H1 (cell line): ENCODE data around the gene NAIF1. TPM values are rescaled to one million over a fixed set of nuclear protein-coding genes. Genes with fewer than 3 reads are reported as not detected.

Experiments used
- CTCF ChIA-PET: fragments of 300-600 bp; sonication (Branson Sonifier 250); formaldehyde crosslinking; loops from one replicate; lab custom pipeline; 2021; ENCODE audit not compliant: partially characterized antibody; lab: Charles Lee
- POLR2A ChIA-PET: fragments of 300-600 bp; sonication (Branson Sonifier 250); formaldehyde crosslinking; loops from one replicate; lab custom pipeline; 2021; ENCODE audit warnings: inconsistent platforms; ENCODE audit not compliant: partially characterized antibody; lab: Charles Lee
- DNase-seq, 2 experiments: peaks; one replicate each; pipeline versions ENCODE4 v3.0.0 to v3.0.0-alpha.2; 2010 to 2022; ENCODE audit warnings: low spot score in 2 of 2, low read depth in 1 of 2, mixed read lengths in 1 of 2
- FAIRE-seq: peaks from 2 replicates; lab custom pipeline; 2011; peaks lifted over from hg19 to GRCh38; lab: Jason Lieb, UNC
- H2AFZ ChIP-seq: 2 replicates; pipeline ENCODE4 v1.8.1; 2012; ENCODE audit warnings: low read length, inconsistent platforms
- H2AK5ac ChIP-seq: 2 replicates; pipeline ENCODE4 v1.6.1; 2013; ENCODE audit warnings: low read depth, low read length
- H2BK120ac ChIP-seq: replicated peaks from 2 replicates; pipeline ENCODE3; 2013; ENCODE audit warnings: low read depth, low read length, inconsistent platforms
- H2BK12ac ChIP-seq: 2 replicates; pipeline ENCODE4 v1.6.1; 2013; ENCODE audit warnings: low read depth, low read length
- H2BK15ac ChIP-seq: 2 replicates; pipeline ENCODE4 v1.6.1; 2013; ENCODE audit warnings: low read length
- H2BK20ac ChIP-seq: 2 replicates; pipeline ENCODE4 v1.6.1; 2013; ENCODE audit warnings: low read length
- H2BK5ac ChIP-seq: 2 replicates; pipeline ENCODE4 v1.6.1; 2013; ENCODE audit warnings: low read depth, low read length
- H3K14ac ChIP-seq: 2 replicates; pipeline ENCODE4 v1.6.1; 2013; ENCODE audit warnings: inconsistent platforms; ENCODE audit not compliant: insufficient read length
- H3K18ac ChIP-seq: 2 replicates; pipeline ENCODE4 v1.6.1; 2013; ENCODE audit warnings: low read length; ENCODE audit errors: extremely low read depth
- H3K23ac ChIP-seq: 2 replicates; pipeline ENCODE4 v1.6.1; 2013; ENCODE audit warnings: inconsistent platforms; ENCODE audit not compliant: insufficient read length
- H3K23me2 ChIP-seq: 2 replicates; pipeline ENCODE4 v1.6.1; 2013; ENCODE audit warnings: low read depth, low read length
- H3K27ac ChIP-seq: 2 replicates; pipeline ENCODE4 v1.6.1; 2011; ENCODE audit warnings: low read depth, low read length, inconsistent platforms
- H3K27me3 ChIP-seq, 4 experiments: replicated peaks in 1 of 4; 1 replicate in 1 of 4; 2 replicates in 3 of 4; pipeline versions ENCODE4 v1.6.1 to v1.8.1; 2011 to 2013; ENCODE audit warnings: low read length in 3 of 4, mild to moderate bottlenecking in 3 of 4, inconsistent platforms in 2 of 4, mixed read lengths in 2 of 4, moderate library complexity in 1 of 4; ENCODE audit not compliant: control insufficient read depth in 3 of 4, insufficient read depth in 3 of 4; ENCODE audit errors: extremely low read depth in 1 of 4
- H3K36me3 ChIP-seq, 4 experiments: 2 replicates each; pipeline versions ENCODE4 v1.6.1 to v1.8.1; 2011 to 2013; ENCODE audit warnings: mild to moderate bottlenecking in 4 of 4, low read length in 3 of 4, moderate library complexity in 2 of 4, control low read depth in 1 of 4, inconsistent platforms in 1 of 4; ENCODE audit not compliant: insufficient read depth in 4 of 4, control insufficient read depth in 2 of 4
- H3K4ac ChIP-seq: replicated peaks from 2 replicates; pipeline ENCODE3; 2013; ENCODE audit warnings: low read length, low read depth, mixed read lengths, inconsistent platforms; ENCODE audit not compliant: insufficient read length
- H3K4me1 ChIP-seq, 4 experiments: replicated peaks in 1 of 4; 1 replicate in 1 of 4; 2 replicates in 3 of 4; pipeline versions ENCODE4 v1.6.1 to v1.8.1; 2011 to 2013; ENCODE audit warnings: low read length in 3 of 4, inconsistent platforms in 2 of 4, mixed read lengths in 1 of 4; ENCODE audit not compliant: insufficient read depth in 4 of 4, control insufficient read depth in 3 of 4
- H3K4me2 ChIP-seq, 2 experiments: 2 replicates each; pipeline versions ENCODE4 v1.6.1 to v1.8.1; 2011 to 2013; ENCODE audit warnings: low read depth in 2 of 2, low read length in 2 of 2, control low read depth in 1 of 2, inconsistent platforms in 1 of 2, mild to moderate bottlenecking in 1 of 2; ENCODE audit not compliant: insufficient read depth in 1 of 2
- H3K4me3 ChIP-seq, 4 experiments: fragments of 200-600, 300-600 bp in 1 of 4; sonication (generic), shearing (Covaris generic), sonication (Bioruptor Twin) in 1 of 4; 2 replicates each; pipeline versions ENCODE4 v1.5.1 to v1.8.1; 2011 to 2016; ENCODE audit warnings: low read length in 4 of 4, low read depth in 3 of 4, control low read depth in 2 of 4, inconsistent platforms in 2 of 4, mild to moderate bottlenecking in 2 of 4, mixed read lengths in 1 of 4, moderate library complexity in 1 of 4; ENCODE audit not compliant: insufficient read depth in 2 of 4; ENCODE audit errors: extremely low read depth in 1 of 4
- H3K56ac ChIP-seq: replicated peaks from 2 replicates; pipeline ENCODE3; 2013; ENCODE audit warnings: low read depth, mild to moderate bottlenecking, mixed read lengths, low read length, inconsistent platforms; ENCODE audit not compliant: insufficient read length
- H3K79me1 ChIP-seq: 2 replicates; pipeline ENCODE4 v1.6.1; 2013; ENCODE audit warnings: low read depth, low read length, control low read depth
- H3K79me2 ChIP-seq, 2 experiments: 2 replicates each; pipeline versions ENCODE4 v1.6.1 to v1.8.1; 2012 to 2013; ENCODE audit warnings: low read length in 2 of 2, mild to moderate bottlenecking in 2 of 2, inconsistent platforms in 1 of 2; ENCODE audit not compliant: insufficient read depth in 2 of 2, control insufficient read depth in 1 of 2
- H3K9ac ChIP-seq, 4 experiments: replicated peaks in 1 of 4; 1 replicate in 1 of 4; 2 replicates in 3 of 4; pipeline versions ENCODE4 v1.6.1 to v1.8.1; 2011 to 2013; ENCODE audit warnings: low read depth in 3 of 4, low read length in 3 of 4, control low read depth in 2 of 4, mild to moderate bottlenecking in 2 of 4, moderate library complexity in 2 of 4, inconsistent platforms in 1 of 4; ENCODE audit errors: extremely low read depth in 1 of 4
- H3K9me3 ChIP-seq, 2 experiments: 2 replicates each; pipeline versions ENCODE4 v1.6.1 to v1.8.1; 2012 to 2013; ENCODE audit warnings: mild to moderate bottlenecking in 2 of 2, moderate library complexity in 2 of 2, control low read depth in 1 of 2, inconsistent platforms in 1 of 2, low read depth in 1 of 2, low read length in 1 of 2, mixed read lengths in 1 of 2; ENCODE audit not compliant: insufficient read depth in 2 of 2
- H4K20me1 ChIP-seq, 2 experiments: replicated peaks in 1 of 2; 2 replicates each; pipeline versions ENCODE3 to v1.8.1; 2011 to 2013; ENCODE audit warnings: inconsistent platforms in 2 of 2, low read length in 2 of 2, mild to moderate bottlenecking in 1 of 2; ENCODE audit not compliant: insufficient read depth in 2 of 2, control insufficient read depth in 1 of 2
- H4K5ac ChIP-seq: 2 replicates; pipeline ENCODE4 v1.6.1; 2013; ENCODE audit warnings: low read length, low read depth, mixed read lengths, inconsistent platforms; ENCODE audit not compliant: insufficient read length
- H4K8ac ChIP-seq: 2 replicates; pipeline ENCODE4 v1.8.0; 2013; ENCODE audit warnings: mild to moderate bottlenecking, moderate library complexity, low read length, inconsistent platforms; ENCODE audit not compliant: insufficient read depth; ENCODE audit errors: extremely low read depth
- H4K91ac ChIP-seq: replicated peaks from 2 replicates; pipeline ENCODE3; 2013; ENCODE audit warnings: low read length, mixed read lengths, inconsistent platforms; ENCODE audit not compliant: insufficient read length
- CREB1 ChIP-seq: IDR thresholded peaks from 2 replicates; pipeline ENCODE4 v1.6.1; 2012; ENCODE audit warnings: inconsistent platforms
- NRF1 ChIP-seq: IDR thresholded peaks from 2 replicates; pipeline ENCODE4 v1.6.1; 2011; ENCODE audit warnings: mild to moderate bottlenecking, low read depth, low read length, improper control_type of control experiment
- WGBS, 2 experiments: shearing (Covaris generic) in 1 of 2; methylation state at CpG; one replicate each; pipeline versions ENCODE4 v1.1.6 to v1.1.7; 2013 to 2015; ENCODE audit warnings: low lambda C conversion rate in 2 of 2, mixed read lengths in 2 of 2, inconsistent platforms in 1 of 2, low coverage in 1 of 2, missing lambda C conversion rate in 1 of 2; ENCODE audit not compliant: insufficient replicate concordance in 2 of 2, insufficient coverage in 1 of 2, insufficient read length in 1 of 2; ENCODE audit errors: extremely low coverage in 1 of 2, missing lambda C conversion rate in 1 of 2; 5-methylcytosine and 5-hydroxymethylcytosine counted together
- polyA plus RNA-seq, 7 experiments: library from polyadenylated mRNA; depleted of rRNA in 3 of 7; stranded (reverse) in 5 of 7; unstranded in 2 of 7; fragments of >200 nt in 5 of 7; fragments of 200-250 nt in 2 of 7; gene quantifications; 1 replicate in 5 of 7; 2 replicates in 1 of 7; 4 replicates in 1 of 7; pipeline versions ENCODE4 v1.2.1 to v1.2.3, GENCODE V29; 2011 to 2013; ENCODE audit warnings: missing spikeins in 2 of 7, mixed read lengths in 2 of 7
- total RNA-seq: library from RNA; stranded (reverse); fragmentation: NEBNext Ultra II Directional; extraction: Animal tissue kit (Norgen Biotek cat#: 25700); gene quantifications from 2 replicates; pipeline ENCODE4 v1.2.1, GENCODE V29; 2021

Gene NAIF1
- total and polyA plus RNA-seq, 2 of the 8 experiments (the other 6 are each of a cell fraction or from before 2014, with no cell fraction given) = 8.7 to 9.0 TPM

GRCh38 chr9:128089299-128089698 is 22.2 kb upstream of the NAIF1 start:
- H3K79me2 ChIP-seq = peaks cover 0 to 21% of the 10 kb centered on the region in 2 experiments; a peak in 2 of 4 replicates
- TF ChIP-seq CREB1 = no peak
- TF ChIP-seq NRF1 = no peak

More at GRCh38 chr9:128089299-128089698, 22.2 kb upstream of the NAIF1 start:
- Histone ChIP-seq H4K20me1 (peaks cover 2 to 4% of the 10 kb centered on the region in 2 experiments), H3K9me3 (no peaks in the 10 kb centered on the region), H3K23ac (no peak overlapping the region), H2BK120ac (no peak overlapping the region), H3K4me1 (peaks cover 0 to 5% (median 2%) of the 10 kb centered on the region in 4 experiments; a peak in 3 of 7 replicates), H3K36me3 (no peaks in the 10 kb centered on the region), H3K4me3 (no peak overlapping the region), H2AFZ (no peak overlapping the region), H4K5ac (no peak overlapping the region), H3K27ac (no peak overlapping the region), H3K4ac (no peak overlapping the region), H2BK12ac (no peak overlapping the region), H3K27me3 (no peaks in the 10 kb centered on the region), H3K23me2 (no peaks in the 10 kb centered on the region), H2BK5ac (no peak overlapping the region), H2AK5ac (no peak overlapping the region), H3K18ac (no peak overlapping the region), H3K79me1 (peaks cover 6% of the 10 kb centered on the region), H4K8ac (no peak overlapping the region), H3K14ac (no peak overlapping the region), H3K56ac (no peak overlapping the region), H3K4me2 (no peak overlapping the region), H3K9ac (no peak overlapping the region), H2BK20ac (no peak overlapping the region), H2BK15ac (no peak overlapping the region), H4K91ac (no peak overlapping the region)
- WGBS, 2 experiments = no CpG with 5 or more reads among the region's 1 CpG
- FAIRE-seq (no peak), DNase-seq (no peak)
- ChIA-PET CTCF (interaction anchor here (0.6 to 3.8 kb wide), 9 partner anchors 8 to 482 kb away, joined by 3 to 17 read pairs (median 5); no protein-coding TSS in a partner anchor), POLR2A (interaction anchor here (2.8 kb wide), 1 partner anchor 10 kb away, joined by 22 read pairs; no protein-coding TSS in a partner anchor)
